ENCODE data around the gene PALM. TPM values are rescaled to one million over a fixed set of nuclear protein-coding genes. Genes with fewer than 3 reads are reported as not detected.
A peak's percentile ranks its signal among the peaks of the same experiment; 100 is the strongest.
"Not testable (repeated sequence)": the region's sequence is repeated elsewhere in the genome, so short reads cannot be mapped to it uniquely, and the experiment has no call there.

Gene PALM
- total RNA-seq, 1 donor from 2014 or later, result 130 TPM

DNA sequence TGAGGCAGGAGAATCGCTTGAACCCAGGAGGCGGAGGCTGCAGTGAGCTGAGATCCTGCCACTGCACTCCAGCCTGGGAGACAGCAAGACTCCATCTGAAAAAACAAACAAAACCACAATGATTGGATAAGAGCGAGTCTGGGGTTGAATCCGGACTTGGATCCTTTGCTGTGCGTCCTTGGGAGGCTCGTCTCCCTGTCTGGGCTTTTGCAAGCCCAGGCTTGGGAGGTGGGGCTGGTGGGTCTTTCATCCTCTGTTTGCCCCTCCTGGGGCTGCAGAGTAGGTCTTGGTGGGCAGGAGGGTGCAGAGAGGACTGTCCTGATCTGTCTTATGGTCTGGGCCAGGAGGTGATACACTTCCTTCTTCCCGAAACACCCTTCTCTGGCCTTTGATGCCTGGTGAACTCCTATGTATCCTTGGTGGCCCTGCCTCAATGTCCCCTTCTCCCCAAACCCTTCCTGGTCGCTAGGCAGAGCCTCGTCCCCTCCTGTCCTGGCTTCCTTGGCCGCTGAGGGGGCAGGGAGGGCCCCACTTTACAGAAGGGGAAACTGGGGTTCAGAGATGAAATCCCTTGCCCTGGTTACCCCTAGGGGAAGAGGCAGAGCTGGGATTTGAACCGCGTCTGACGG lies 16.8 kb downstream of the PALM start:
- DNase-seq (ENCODE audit: low spot score) (no peak), ATAC-seq (no peak)
- intact Hi-C loops (cut with DNase I), result no loop called here

DNA sequence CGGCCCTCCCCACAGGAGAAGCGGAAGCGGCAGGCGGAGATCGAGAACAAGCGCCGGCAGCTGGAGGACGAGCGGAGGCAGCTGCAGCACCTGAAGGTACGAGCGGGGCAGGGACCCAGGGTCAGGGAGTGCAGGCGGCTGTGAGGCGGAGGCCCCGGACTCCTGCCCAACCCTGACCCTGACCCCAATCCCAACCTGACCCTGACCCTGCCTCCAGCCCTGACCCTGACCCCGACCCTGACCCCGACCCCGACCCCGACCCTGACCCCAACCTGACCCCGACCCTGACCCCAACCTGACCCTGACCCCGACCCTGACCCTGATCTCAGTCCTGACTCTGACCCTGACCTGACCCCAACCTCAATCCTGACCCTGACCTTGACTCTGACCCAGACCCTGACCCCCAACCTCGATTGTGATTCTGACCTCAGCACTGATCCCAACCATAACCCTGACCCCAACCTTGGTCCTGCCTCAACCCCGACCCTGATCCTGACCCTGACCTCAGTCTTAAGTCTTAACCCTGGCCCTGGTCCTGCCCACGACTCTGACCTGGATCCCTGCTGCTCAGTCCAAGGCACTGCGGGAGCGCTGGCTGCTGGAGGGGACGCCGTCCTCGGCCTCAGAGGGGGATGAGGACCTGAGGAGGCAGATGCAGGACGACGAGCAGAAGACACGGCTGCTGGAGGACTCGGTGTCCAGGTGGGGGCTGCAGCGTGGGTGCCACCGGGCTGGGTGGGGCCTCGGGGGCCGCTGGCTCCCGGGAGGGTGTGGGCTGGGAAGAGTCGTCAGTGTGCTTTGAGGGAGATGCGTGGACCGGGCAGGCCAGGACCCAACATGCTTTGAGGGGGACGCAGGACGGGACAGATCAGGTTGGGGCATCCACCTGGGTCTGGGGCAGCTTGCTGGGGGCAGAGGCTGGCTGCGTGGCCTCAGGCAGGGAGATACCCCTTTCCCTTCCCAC lies 18.5 kb downstream of the PALM start:
- DNase-seq (ENCODE audit: low spot score) (no peak), ATAC-seq (peak; percentile 23)
- intact Hi-C loops (cut with DNase I), result no loop called here

DNA sequence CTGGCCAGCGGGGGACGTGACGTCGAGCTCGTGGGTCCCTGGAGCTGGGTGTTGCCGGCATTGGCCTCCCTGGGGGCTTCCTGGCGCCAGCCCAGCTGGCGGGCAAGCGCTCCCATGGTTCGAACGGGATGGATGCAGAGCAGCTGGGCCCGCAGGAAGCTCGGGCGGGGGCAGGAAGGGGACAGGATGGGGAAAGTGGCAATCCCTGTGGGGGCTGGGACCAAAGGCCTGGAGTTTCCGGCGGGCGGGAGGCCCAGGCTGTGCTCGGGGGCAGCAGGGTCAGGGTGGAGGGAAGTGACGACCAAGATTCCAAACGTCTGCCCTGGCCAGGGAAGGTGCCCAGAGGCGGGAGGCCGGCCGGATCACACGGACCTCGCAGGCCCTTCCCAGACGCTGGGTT lies 19.3 kb downstream of the PALM start:
- intact Hi-C loops (cut with DNase I), result no loop called here
- DNase-seq (ENCODE audit: low spot score) (no peak), ATAC-seq (peak; percentile 35)

DNA sequence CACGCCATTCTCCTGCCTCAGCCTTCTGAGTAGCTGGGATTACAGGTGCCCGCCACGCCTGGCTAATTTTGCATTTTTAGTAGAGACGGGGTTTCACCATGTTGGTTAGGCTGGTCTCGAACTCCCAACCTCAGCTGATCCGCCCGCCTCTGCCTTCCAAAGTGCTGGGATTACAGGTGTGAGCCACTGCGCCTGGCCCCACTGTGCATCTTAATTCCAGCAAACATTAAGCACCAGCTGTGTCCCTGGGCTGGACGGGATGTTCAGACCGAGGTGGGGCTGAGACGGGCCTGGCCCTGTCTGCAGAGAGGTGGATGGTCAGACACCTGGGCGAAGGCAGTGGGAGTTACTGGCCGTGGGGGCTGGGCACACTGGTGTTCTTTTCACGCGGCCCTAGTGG lies 20.8 kb downstream of the PALM start:
- intact Hi-C loops (cut with DNase I); ATAC-seq; DNase-seq (ENCODE audit: low spot score): not testable (repeated sequence)

DNA sequence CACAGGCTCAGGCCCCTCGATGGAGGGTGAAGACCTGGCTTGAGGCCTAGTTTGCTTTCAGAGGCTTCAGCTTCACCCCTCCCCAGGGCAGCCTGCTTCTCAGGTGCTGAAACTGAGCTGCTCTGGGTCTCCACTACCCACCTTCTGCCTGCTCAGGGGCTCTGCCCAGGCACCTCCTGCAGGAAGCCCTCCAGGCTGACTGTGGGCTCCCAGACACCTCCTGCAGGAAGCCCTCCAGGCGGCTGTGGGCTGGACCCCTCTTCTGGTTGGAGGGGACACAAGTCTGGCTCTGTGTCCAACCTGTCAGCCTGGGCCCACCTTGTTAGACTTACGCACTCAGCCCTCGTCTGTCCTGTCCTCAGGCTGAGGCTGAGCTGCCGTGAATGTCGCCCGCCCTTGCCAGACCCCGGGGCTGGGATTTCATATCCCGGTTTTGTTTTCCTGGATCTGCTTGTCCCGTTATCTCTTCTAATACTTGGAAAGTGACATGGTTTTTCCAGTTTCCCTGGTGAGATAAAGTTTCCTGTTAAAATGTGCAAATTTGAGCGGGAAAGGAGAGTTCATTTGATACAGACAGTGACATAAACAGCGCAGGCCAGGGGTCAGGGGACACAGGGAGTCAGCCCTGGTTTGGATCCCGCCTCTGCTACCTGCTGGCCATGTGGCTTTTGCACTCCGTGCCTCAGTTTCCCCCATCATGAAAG lies 21.4 kb downstream of the PALM start:
- ATAC-seq, result no peak
- DNase-seq (ENCODE audit: low spot score), result no peak
- intact Hi-C loops (cut with DNase I), result no loop called here

DNA sequence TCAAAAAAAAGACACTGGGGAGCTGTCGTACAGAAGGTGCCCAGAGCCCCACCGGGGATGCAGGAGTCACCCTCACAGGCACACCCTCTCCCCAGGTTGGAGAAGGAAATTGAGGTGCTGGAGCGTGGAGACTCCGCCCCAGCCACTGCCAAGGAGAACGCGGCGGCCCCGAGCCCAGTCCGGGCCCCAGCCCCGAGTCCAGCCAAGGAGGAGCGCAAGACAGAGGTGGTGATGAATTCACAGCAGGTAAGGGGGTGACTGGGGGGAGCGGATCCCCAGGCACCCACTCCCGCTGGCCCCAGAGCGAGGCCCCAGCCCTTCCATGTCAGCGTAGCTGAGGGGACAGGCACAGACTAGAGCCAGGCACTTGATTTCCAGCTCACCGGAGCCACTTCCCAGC lies 22.3 kb downstream of the PALM start:
- DNase-seq (ENCODE audit: low spot score) (no peak), ATAC-seq (no peak)
- intact Hi-C loops (cut with DNase I), result no loop called here

DNA sequence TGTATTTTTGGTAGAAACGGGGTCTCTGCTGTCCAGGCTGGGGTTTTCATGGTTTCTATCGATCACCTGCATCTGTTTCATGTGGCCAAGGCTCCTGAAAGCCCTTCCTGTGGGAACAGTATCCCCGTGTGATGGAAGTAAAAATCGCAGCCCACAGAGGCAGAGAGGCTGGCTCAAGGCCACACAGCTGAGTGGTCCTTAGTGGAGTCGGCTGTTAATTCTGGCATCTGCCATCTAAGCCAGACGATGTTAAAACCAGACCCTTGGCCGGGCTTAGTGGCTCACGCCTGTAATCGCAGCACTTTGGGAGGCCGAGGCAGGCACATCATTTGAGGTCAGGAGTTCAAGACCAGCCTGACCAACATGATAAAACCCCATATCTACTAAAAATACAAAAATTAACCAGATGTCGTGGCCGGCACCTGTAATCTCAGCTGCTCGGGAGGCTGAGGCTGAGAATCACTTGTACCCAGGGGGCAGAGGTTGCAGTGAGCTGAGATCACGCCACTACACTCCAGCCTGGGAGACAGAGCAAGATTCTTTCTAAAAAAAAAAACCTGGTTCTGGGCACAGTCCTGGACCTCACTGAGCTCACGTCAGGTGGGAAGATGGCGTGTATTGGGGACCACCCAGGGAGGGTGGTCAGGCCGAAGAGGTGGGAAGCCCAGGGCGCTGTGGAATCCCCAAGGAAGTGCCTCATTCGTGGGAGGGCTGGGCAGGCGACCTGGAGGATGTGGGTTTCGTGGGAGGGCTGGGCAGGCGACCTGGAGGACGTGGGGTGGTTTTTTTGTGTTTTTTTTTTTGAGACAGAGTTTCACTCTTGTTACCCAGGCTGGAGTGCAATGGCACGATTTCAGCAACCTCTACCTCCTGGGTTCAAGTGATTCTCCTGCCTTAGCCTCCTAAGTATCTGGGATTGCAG lies 23.7 kb downstream of the PALM start:
- ATAC-seq (no peak), DNase-seq (ENCODE audit: low spot score) (no peak)
- intact Hi-C loops (cut with DNase I), result no loop called here

DNA sequence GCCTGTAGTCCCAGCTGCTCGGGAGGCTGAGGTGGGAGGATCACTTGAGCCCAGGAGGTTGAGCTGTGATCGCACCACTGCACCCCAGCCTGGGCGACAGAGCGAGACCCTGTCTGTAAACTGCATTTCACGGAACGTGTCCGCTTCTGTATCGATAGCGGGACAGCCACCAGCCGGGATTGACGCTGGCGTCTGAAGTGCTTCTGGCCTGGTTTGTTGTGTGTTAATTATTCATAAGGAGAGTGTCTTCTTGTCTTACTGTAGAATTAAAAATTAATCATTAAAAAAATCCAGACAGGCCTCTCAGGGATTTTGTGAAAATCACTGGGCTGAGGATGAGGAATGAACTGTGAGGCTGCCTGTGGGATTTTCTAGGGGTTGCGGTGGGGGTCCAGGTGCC lies 26.0 kb downstream of the PALM start:
- DNase-seq (ENCODE audit: low spot score) (no peak), ATAC-seq (no peak)
- intact Hi-C loops (cut with DNase I), result loop anchor here (2.0 kb wide), 1 partner anchor 70 kb away; no protein-coding TSS in a partner anchor

DNA sequence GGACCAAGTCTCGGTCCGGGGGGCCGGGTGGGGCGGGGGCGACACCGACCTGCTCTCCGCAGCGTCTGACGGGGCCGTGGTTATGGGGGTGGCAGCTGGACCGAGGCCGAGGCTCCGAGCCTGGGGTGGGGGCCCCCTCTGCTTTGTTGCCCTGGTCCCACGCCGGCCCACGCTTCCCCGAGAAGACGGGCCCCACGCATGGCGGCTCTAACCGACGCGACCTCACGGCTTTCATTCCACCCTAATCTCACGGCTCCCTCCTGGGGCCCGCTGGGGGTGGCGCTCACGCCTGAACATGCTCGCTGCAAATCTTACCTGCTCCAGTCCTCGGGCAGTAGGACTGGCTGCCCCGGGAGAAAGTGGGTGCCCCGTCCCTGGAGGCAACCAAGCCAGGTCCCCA lies 27.4 kb downstream of the PALM start:
- DNase-seq (ENCODE audit: low spot score) (no peak), ATAC-seq (no peak)
- intact Hi-C loops (cut with DNase I), result no loop called here

DNA sequence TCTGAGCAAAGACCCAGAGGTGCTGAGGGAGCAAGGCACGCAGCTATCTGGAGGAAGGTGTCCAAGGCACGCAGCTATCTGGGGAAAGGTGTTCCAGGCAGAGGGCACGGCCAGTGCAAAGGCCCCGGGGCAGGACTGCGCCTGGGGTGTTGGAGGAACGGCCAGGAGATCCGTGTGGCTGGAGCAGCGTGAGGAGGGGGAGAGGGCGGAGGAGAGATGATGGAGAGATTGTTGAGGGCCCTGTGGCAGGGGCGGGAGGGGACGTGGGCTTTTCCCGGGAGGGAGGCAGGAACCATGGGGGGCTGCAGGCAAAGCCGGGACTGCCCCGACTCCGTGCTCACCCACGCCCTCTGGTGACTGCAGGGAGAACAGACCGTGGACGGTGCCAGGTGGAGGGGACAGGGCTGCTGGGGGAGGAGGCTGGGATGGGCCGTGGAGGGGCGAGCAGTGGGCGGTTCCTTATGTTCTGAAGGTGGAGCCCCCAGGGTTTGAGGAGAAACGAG lies 28.9 kb downstream of the PALM start:
- intact Hi-C loops (cut with DNase I), result no loop called here
- DNase-seq (ENCODE audit: low spot score), result no peak
- peak; percentile 33 for ATAC-seq

DNA sequence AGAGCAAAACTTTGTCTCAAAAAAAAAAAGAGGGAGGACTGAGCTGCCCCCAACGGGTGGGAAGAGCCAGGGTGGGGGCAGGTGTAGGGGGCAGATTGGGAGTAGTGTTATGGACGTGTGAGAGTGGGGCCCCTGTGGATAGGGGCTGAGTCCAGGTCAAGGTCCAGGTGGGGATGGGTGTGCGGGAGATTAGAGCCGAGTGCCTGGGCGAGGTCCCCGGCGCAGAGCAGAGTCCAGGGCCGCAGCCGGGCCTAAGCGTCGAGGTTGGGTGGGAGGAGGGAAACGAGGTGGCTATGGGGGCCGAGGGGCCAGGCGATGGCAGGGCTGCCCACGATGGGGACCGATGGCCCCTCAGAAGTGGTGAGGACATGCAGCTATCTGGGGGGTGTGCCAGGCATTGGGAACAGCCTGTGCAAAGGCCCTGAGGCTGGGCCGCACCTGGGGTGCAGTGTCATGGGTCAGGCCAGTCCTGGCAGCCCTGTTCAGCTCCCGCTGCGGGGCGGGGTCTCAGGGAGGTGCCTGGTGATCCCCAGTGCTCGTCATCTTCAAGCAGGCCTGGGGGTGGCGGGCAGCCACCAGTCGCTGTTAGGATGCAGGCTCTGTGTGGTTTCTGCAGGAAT lies 29.9 kb downstream of the PALM start:
- intact Hi-C loops (cut with DNase I), result no loop called here
- ATAC-seq (no peak), DNase-seq (ENCODE audit: low spot score) (no peak)

DNA sequence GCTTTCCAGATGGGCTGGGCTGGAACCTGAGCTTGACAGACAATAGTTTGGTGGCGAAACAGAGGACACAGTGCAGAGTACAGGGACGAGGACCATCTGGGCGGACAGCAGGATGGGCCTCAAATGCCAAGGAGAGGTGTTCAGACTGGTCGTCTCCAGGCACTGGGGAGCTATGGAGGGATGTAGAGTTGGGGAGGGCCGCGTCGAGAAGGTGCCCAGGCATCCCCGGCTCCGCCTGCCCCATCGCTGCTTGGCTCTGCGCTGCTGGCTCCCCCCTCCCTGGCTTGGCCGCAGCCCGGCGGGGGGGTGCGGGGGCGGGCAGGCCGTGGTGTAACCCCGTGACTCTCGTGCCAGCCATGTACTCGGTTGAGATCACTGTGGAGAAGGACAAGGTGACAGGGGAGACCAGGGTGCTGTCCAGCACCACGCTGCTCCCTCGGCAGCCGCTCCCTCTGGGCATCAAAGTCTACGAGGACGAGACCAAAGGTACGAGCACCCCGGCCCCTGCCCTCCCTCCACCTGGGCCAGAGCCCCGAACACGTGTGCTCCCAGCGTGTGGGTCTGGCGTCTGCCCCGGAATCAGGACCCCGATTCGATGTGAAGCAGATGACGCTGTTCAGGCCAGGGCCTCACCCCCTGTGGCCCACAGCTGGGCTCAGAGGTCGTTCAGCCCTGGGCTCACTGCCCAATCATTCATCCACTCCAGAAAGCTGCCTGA lies 31.4 kb downstream of the PALM start:
- intact Hi-C loops (cut with DNase I), result no loop called here
- DNase-seq (ENCODE audit: low spot score) (no peak), ATAC-seq (no peak)

DNA sequence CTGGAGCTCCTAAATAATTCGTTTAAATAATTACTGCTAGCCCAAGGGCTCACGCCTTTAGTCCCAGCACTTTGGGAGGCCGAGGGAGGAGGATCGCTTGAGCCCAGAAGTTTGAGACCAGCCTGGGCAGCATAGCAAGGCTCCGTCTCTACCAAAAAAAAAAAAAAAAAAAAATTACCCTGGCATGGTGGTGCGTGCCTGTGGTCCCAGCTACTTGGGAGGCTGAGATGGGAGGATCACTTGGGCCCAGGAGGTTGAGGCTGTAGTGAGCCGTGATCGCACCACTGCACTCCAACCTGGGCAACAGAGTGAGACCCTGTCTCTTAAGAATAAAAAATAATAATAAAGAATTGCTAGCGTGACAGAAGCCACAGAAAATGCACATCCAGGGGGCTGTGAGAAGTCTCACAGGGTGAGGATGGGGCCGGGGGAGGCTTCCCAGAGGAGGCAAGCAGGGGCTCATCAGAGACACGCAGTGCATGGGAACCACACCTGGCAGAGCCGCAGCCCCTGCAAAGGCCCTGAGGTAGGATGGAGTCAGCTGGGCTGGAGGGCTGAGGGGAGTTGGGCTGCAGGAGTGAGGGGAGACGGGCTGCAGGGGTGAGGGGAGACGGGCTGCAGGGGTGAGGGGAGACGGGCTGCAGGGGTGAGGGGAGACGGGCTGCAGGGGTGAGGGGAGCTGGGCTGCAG lies 32.2 kb downstream of the PALM start:
- intact Hi-C loops (cut with DNase I); ATAC-seq; DNase-seq (ENCODE audit: low spot score): not testable (repeated sequence)

DNA sequence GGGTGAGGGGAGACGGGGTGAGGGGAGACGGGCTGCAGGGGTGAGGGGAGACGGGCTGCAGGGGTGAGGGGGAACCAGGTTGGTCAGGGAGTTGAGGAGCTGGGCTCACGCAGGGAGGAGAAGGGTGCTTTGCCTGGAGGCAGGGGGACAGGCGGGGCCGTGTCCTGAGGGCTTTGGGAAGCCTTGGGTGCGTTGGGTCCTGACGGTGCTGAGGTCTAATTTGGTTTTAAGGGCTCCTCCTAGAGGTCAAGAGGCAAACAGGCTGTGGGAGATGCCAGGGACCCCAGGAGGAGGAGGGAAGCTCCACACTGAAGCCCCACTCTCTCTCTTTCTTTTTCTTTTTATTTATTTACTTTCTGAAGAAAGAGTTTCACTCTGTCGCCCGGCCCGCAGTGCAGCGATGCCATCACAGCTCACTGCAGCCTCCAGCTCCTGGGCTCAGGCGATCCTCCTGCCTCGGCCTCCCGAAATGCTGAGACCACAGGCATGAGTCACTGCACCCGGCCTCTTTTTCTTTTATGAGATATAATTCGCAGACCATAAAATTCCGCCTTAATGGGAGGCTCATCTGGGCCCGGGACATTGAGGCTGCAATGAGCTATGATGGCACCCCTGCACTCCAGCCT lies 32.9 kb downstream of the PALM start:
- intact Hi-C loops (cut with DNase I), result no loop called here

DNA sequence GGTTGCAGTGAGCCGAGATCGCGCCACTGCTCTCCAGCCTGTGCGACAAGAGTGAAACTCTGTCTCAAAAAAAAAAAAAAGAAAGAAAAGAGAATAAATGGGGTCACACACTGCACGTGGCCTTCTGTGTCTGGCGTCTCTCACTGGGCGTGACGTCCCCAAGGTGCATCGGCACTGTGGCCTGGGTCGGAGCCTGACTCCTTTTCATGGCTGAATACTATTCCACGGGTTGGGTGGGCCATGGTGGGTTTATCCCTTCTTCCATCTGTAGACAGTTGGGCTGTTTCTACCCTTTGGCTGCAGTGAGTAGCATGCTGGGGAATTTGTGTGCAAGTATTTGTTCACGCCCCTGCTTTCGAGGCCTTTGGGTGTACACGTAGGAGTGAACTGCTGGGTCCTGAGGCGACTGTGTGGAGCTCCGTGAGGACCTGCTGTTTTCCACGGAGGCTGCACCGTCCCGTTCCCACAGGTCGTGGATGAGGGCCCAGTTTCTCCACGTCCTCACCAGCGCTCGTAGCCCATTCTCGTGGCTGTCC lies 33.9 kb downstream of the PALM start:
- intact Hi-C loops (cut with DNase I), result no loop called here
- DNase-seq (ENCODE audit: low spot score) (no peak), ATAC-seq (peak; percentile 3)

More for the DNA sequence above, 32.9 kb downstream of the PALM start:
- DNase-seq (ENCODE audit: low spot score) (no peak), ATAC-seq (no peak)

DNA sequence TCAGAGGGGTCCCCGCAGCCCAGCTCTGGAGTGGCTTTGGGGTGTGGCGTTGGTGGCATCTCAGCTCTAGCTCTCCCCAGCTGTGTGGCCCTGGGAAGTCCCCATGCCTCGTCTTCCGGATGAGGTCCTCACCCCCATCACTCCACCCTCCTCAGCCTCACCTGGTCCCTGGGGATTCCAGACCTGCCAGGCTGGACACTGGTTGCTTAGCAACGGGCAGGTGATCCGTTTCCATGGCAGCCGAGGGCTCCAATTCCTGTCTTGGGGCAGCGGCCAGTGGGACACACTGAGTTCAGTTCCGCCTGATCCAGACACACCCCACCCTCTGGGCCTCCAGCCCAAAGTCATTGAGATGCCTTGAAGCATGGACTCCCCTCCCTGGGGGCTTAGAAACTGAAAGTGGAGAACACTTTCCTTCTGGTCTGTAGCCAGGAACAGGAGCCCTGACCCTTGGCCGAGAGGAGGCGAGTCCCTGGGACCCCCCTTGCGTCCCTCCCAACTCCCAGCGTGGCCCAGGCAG lies 34.5 kb downstream of the PALM start:
- DNase-seq (ENCODE audit: low spot score), result no peak
- intact Hi-C loops (cut with DNase I), result no loop called here
- ATAC-seq, result peak; percentile 48

Measured in sciatic nerve (tissue), 2 donors.